Neural progenitor cell (in vitro differentiated cells): ENCODE results near the gene SMIM11.
"Not testable (repeated sequence)": the region's sequence is repeated elsewhere in the genome, so short reads cannot be mapped to it uniquely, and the experiment has no call there.

ENCODE experiments used
- EZH2 ChIP-seq: fragments of 200-600 bp; sonication (generic); IDR thresholded peaks from 2 replicates; pipeline ENCODE4 v1.6.1; 2017; ENCODE audit warnings: antibody characterized with exemption, mild to moderate bottlenecking, moderate library complexity
- EZH2phosphoT487 ChIP-seq: fragments of 200-600 bp; sonication (generic); IDR thresholded peaks from 2 replicates; pipeline ENCODE4 v1.6.1; 2017; ENCODE audit warnings: antibody characterized with exemption

GRCh38 chr21:34374940-34375618, at the start of gene SMIM11:
- TF ChIP-seq EZH2phosphoT487, EZH2: not testable (repeated sequence)
